GM18873 (cell line): ENCODE measurements around the gene USH2A.

ENCODE experiments used
- ATAC-seq: cut with Tn5 transposase; IDR thresholded peaks from one replicate; pipeline ENCODE4 v1.9.1; 2021; ENCODE audit warnings: mild to moderate bottlenecking, moderate library complexity, moderate number of reproducible peaks; ENCODE audit not compliant: unreplicated experiment, low FRiP score

The USH2A gene

GRCh38 chr1:215986401-215986800 lies 436.8 kb downstream of the USH2A start:
- no peak for ATAC-seq

GRCh38 chr1:215983680-215984079 lies 439.6 kb downstream of the USH2A start:
- ATAC-seq, result no peak

- no peak for ATAC-seq
Observed at GRCh38 chr1:215971793-215972441, 451.3 kb downstream of the USH2A start.

GRCh38 chr1:215970406-215970805 lies 452.8 kb downstream of the USH2A start:
- no peak for ATAC-seq

- ATAC-seq, result no peak
Observed at GRCh38 chr1:215963621-215964020, 459.6 kb downstream of the USH2A start.

GRCh38 chr1:215963040-215963439 lies 460.2 kb downstream of the USH2A start:
- no peak for ATAC-seq

- no peak for ATAC-seq
Observed at GRCh38 chr1:215958841-215959240, 464.4 kb downstream of the USH2A start.

- no peak for ATAC-seq
Observed at GRCh38 chr1:215957663-215958062, 465.6 kb downstream of the USH2A start.

- ATAC-seq, result no peak
Observed at GRCh38 chr1:215932558-215932957, 490.7 kb downstream of the USH2A start.

GRCh38 chr1:215926670-215927069 lies 496.6 kb downstream of the USH2A start:
- no peak for ATAC-seq

- no peak for ATAC-seq
Observed at GRCh38 chr1:215923129-215923824, 500.0 kb downstream of the USH2A start.

- ATAC-seq, result no peak
Observed at GRCh38 chr1:215911406-215911968, 511.8 kb downstream of the USH2A start.

GRCh38 chr1:215905493-215906115 lies 517.6 kb downstream of the USH2A start:
- no peak for ATAC-seq

- ATAC-seq, result no peak
Observed at GRCh38 chr1:215900684-215901083, 522.6 kb downstream of the USH2A start.

GRCh38 chr1:215899901-215900300 lies 523.3 kb downstream of the USH2A start:
- no peak for ATAC-seq

GRCh38 chr1:215895893-215896292 lies 527.4 kb downstream of the USH2A start:
- no peak for ATAC-seq

- ATAC-seq, result no peak
Observed at GRCh38 chr1:215895276-215895675, 528.0 kb downstream of the USH2A start.

- ATAC-seq, result no peak
Observed at GRCh38 chr1:215894617-215895016, 528.6 kb downstream of the USH2A start.

- no peak for ATAC-seq
Observed at GRCh38 chr1:215891266-215892057, 531.8 kb downstream of the USH2A start.

- ATAC-seq, result no peak
Observed at GRCh38 chr1:215890438-215890837, 532.8 kb downstream of the USH2A start.

- no peak for ATAC-seq
Observed at GRCh38 chr1:215889871-215890270, 533.4 kb downstream of the USH2A start.
